Uterus (tissue), 2 donors: ENCODE results near the gene TSPAN4.
A peak's percentile ranks its signal among the peaks of the same experiment; 100 is the strongest.

Experiments
- CTCF ChIP-seq, 4 experiments: fragments of 200-600 bp in 2 of 4; fragments of 450-650 bp in 2 of 4; sonication (generic) in 2 of 4; IDR thresholded peaks; one replicate each; pipeline ENCODE4 v1.5.1; 2016 to 2019; ENCODE audit warnings: antibody characterized with exemption in 4 of 4, mild to moderate bottlenecking in 2 of 4, moderate library complexity in 1 of 4
- POLR2A ChIP-seq, 2 donors: fragments of 450-650 bp; IDR thresholded peaks; one replicate each; pipeline ENCODE4 v1.6.1; 2016; ENCODE audit warnings: antibody characterized with exemption in 2 of 2, mild to moderate bottlenecking in 1 of 2, moderate library complexity in 1 of 2

- TF ChIP-seq CTCF (IDR thresholded peaks at IDR 0.05) (peak in 2 of 4 experiments; percentile 1 to 23), POLR2A (IDR thresholded peaks at IDR 0.05) (peak; percentile 85 to 91)
These were observed 33.2 kb upstream of the TSPAN4 start, which contains the start of gene RPLP2 for GRCh38 chr11:809287-810039.
